COLO829 (cell line): ENCODE measurements around the gene KIAA0930.
A peak's percentile ranks its signal among the peaks of the same experiment; 100 is the strongest.

Experiments used
- DNase-seq: peaks from one replicate; pipeline ENCODE4 v3.0.0; 2012; ENCODE audit warnings: low spot score

KIAA0930 gene

GRCh38 chr22:45172881-45173585, 67.7 kb downstream of the KIAA0930 start:
- no peak for DNase-seq

- DNase-seq: no peak
Observed at GRCh38 chr22:45171830-45172229, 68.9 kb downstream of the KIAA0930 start.

GRCh38 chr22:45169591-45170466, 70.9 kb downstream of the KIAA0930 start:
- no peak for DNase-seq

GRCh38 chr22:45166932-45167331, 73.8 kb downstream of the KIAA0930 start:
- DNase-seq: no peak

- DNase-seq: no peak
Observed at GRCh38 chr22:45164270-45165088, 76.2 kb downstream of the KIAA0930 start.

GRCh38 chr22:45163451-45164269, 77.0 kb downstream of the KIAA0930 start, which contains the start of gene NUP50:
Gene NUP50, plus strand, starts transcription at chr22:45163925. Its CDS starts 4,253 bp downstream, at chr22:45168178.
- DNase-seq: peak; percentile 99

GRCh38 chr22:45163099-45163450, 77.6 kb downstream of the KIAA0930 start:
- DNase-seq: no peak

- no peak for DNase-seq
Observed at GRCh38 chr22:45162531-45162930, 78.2 kb downstream of the KIAA0930 start.

GRCh38 chr22:45159652-45160462, 80.8 kb downstream of the KIAA0930 start:
- peak; percentile 46 for DNase-seq

- no peak for DNase-seq
Observed at GRCh38 chr22:45157907-45158306, 82.8 kb downstream of the KIAA0930 start.

- DNase-seq: no peak
Observed at GRCh38 chr22:45155050-45155840, 85.4 kb downstream of the KIAA0930 start.

- no peak for DNase-seq
Observed at GRCh38 chr22:45154383-45154782, 86.3 kb downstream of the KIAA0930 start.

GRCh38 chr22:45151503-45151902, 89.2 kb downstream of the KIAA0930 start:
- DNase-seq: no peak

GRCh38 chr22:45150139-45150538, 90.6 kb downstream of the KIAA0930 start:
- DNase-seq: no peak

GRCh38 chr22:45149671-45150070, 91.0 kb downstream of the KIAA0930 start:
- no peak for DNase-seq

GRCh38 chr22:45144916-45145315, 95.8 kb downstream of the KIAA0930 start:
- no peak for DNase-seq

GRCh38 chr22:45142376-45142775, 98.3 kb downstream of the KIAA0930 start:
- DNase-seq: no peak
